ENCODE data around the gene GPR142.

GRCh38 chr17:74335529-74336062, 31.7 kb upstream of the GPR142 start:
- TF ChIP-seq, protein P1, sequence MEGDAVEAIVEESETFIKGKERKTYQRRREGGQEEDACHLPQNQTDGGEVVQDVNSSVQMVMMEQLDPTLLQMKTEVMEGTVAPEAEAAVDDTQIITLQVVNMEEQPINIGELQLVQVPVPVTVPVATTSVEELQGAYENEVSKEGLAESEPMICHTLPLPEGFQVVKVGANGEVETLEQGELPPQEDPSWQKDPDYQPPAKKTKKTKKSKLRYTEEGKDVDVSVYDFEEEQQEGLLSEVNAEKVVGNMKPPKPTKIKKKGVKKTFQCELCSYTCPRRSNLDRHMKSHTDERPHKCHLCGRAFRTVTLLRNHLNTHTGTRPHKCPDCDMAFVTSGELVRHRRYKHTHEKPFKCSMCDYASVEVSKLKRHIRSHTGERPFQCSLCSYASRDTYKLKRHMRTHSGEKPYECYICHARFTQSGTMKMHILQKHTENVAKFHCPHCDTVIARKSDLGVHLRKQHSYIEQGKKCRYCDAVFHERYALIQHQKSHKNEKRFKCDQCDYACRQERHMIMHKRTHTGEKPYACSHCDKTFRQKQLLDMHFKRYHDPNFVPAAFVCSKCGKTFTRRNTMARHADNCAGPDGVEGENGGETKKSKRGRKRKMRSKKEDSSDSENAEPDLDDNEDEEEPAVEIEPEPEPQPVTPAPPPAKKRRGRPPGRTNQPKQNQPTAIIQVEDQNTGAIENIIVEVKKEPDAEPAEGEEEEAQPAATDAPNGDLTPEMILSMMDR (IDR thresholded peaks at IDR 0.05; ENCODE audit: borderline replicate concordance, extremely low read depth, low read length, poor library complexity, severe bottlenecking), result no peak
- no peak for TF ChIP-seq EZH2 (IDR thresholded peaks at IDR 0.05; ENCODE audit: borderline replicate concordance, low read depth, low read length, severe bottlenecking)
